GM19328 (cell line): Measurements from ENCODE around the gene OTOG.

Experiments
- ATAC-seq: cut with Tn5 transposase; IDR thresholded peaks from one replicate; pipeline ENCODE4 v1.9.1; 2021; ENCODE audit warnings: mild to moderate bottlenecking, moderate library complexity; ENCODE audit not compliant: unreplicated experiment

Gene OTOG

GRCh38 chr11:17540807-17541206 is 6.3 kb upstream of the OTOG start:
- ATAC-seq: no peak

GRCh38 chr11:17541330-17541885 is 5.7 kb upstream of the OTOG start:
- no peak for ATAC-seq

GRCh38 chr11:17542249-17542648 is 4.8 kb upstream of the OTOG start:
- no peak for ATAC-seq

- ATAC-seq: no peak
Measured at GRCh38 chr11:17543041-17543440, 4.0 kb upstream of the OTOG start.

GRCh38 chr11:17543574-17544180 is 3.4 kb upstream of the OTOG start:
- ATAC-seq: no peak

GRCh38 chr11:17544181-17544622 is 2.9 kb upstream of the OTOG start, which contains the start of gene USH1C:
Gene USH1C, minus strand, starts transcription at chr11:17544416. Its CDS starts 109 bp downstream, at chr11:17544307.
- ATAC-seq: no peak

- ATAC-seq: no peak
Measured at GRCh38 chr11:17546240-17546639, 819 bp upstream of the OTOG start.

GRCh38 chr11:17547932-17548331 is 873 bp downstream of the OTOG start:
- ATAC-seq: no peak

- ATAC-seq: no peak
Measured at GRCh38 chr11:17548444-17548843, 1.4 kb downstream of the OTOG start.

GRCh38 chr11:17550450-17551346 is 3.6 kb downstream of the OTOG start:
- ATAC-seq: no peak

- no peak for ATAC-seq
Measured at GRCh38 chr11:17551347-17552040, 4.4 kb downstream of the OTOG start.

GRCh38 chr11:17552041-17552355 is 4.9 kb downstream of the OTOG start:
- ATAC-seq: no peak

GRCh38 chr11:17552392-17553248 is 5.6 kb downstream of the OTOG start:
- ATAC-seq: no peak

- ATAC-seq: no peak
Measured at GRCh38 chr11:17553249-17553546, 6.1 kb downstream of the OTOG start.

- ATAC-seq: no peak
Measured at GRCh38 chr11:17554487-17554886, 7.4 kb downstream of the OTOG start.

- ATAC-seq: no peak
Measured at GRCh38 chr11:17556999-17557398, 9.9 kb downstream of the OTOG start.

- no peak for ATAC-seq
Measured at GRCh38 chr11:17558025-17558780, 11.1 kb downstream of the OTOG start.

- no peak for ATAC-seq
Measured at GRCh38 chr11:17558916-17559315, 11.9 kb downstream of the OTOG start.

GRCh38 chr11:17559341-17560087 is 12.5 kb downstream of the OTOG start:
- ATAC-seq: no peak
